DMS114 treated with DMSO at 0.1 percent for 48 hours (cell line): ENCODE results near the gene CLTCL1.
A peak's percentile ranks its signal among the peaks of the same experiment; 100 is the strongest.

Experiments used
- DNase-seq: peaks from one replicate; lab custom pipeline; 2025; ENCODE audit not compliant: unreplicated experiment; lab: John Stamatoyannopoulos, UW

Gene CLTCL1

GRCh38 chr22:19197997-19198865, 93.3 kb downstream of the CLTCL1 start:
- DNase-seq, result no peak

DNA sequence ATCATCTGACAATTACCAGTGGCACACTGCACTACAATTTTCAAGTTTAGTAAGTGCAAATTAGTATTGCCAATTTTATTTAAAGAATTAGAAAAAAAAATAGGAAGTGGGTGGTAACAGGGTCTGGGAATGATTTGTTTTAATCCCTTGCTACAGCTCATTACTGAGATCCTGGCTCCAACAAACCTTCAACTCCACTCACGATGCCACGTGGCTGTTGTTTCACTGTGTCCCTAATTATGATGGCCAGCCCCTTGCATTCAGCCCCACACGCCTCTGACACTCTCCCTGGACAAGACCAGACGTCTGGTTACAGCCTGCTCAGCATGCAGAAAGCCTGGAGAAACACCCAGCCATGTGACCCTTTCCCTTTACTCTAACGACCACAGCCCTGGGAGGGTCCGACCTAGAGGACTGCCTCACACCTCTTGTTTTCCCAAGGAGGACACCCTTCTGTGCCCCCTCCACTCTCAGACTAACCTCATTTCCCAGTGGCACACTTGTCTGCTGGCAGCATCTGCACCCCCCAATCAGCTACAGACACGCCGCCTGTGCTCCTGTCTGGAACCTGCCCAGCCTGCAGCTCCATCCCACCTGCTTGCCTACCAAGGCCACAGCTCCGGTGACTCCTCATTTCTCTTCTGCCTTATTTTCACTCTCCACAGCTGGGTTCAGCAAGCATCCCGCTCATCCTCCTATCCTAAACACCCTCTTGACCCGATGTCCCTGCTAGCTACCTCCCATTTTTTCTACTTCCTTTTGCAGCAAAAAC, 94.5 kb downstream of the CLTCL1 start:
- no peak for DNase-seq

GRCh38 chr22:19195796-19196731, 95.5 kb downstream of the CLTCL1 start:
- DNase-seq, result no peak

DNA sequence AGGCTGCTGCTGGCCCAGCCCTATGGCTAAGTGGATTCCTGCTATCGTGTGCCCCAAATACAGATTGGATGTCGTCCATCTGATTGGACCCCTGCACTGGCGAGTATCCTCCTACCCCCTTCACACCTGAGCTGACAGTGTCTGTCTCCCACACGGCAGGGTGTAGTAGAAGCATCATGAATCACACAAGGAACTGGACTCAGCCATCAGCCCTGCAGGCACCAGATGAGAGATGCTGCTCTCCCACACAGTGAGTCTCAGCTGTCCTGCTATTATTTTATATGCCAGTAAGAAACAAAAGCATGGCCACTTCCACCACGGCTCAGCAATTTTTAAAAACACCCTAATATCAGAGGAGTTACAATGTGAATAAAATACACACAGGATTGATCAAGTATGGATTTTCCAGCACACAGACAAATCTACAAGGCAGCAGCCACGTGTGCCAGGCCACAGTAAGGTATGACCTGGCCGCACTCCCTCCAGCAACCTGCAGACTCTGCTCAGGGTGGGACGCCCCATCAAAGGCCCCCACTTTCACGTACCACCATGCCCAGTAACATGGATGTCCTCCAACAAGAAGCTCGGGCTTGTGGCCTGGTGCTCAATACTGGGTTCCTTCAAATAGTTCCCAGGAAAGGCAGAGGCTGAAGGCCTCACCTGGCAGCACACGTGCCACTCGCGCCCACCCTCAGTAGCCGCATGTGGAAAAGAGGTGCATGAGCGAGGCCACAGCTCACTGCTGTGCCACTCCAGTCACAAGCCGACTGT, 96.6 kb downstream of the CLTCL1 start:
- DNase-seq, result no peak

GRCh38 chr22:19193879-19194278, 97.6 kb downstream of the CLTCL1 start:
- DNase-seq, result no peak

DNA sequence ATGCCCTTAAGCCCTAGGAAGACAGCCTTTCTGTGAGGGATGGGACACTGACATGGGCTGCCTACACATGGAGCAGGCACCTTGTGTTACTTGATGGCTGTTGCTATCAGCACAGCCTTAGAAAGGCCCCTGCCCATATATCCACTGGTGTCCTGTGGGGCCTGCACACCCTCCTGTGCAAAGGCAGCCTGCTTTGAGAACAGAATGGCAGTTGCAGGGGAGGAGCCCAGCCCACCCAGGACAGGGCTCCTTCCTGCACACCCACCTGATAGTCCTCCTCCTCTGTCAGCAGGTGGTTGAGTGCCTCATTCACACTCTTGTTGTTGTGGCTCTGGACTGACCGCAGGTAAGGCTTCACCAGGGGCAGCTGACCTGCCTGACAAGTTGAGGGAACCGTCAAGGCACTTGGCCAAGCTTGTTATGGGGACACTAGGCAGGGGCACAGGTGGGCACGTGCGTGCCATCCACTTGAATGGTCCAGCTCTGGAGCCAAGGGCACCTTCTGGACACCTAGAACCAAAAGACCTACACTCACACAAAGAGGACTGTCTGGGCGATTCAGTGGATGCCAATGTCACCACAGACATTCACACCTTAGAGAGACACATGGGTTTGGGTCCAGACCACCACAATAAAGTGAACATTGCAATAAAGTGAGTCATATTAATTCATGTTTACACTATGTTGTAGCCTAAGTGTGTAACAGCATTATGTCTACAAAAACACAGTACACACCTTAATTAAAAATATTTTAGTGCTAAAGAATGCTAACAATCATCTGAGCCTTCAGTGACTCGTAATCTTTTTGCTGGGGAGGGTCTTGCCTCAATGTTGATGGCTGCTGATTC, 103.6 kb downstream of the CLTCL1 start:
- no peak for DNase-seq

- DNase-seq, result no peak
Observed at GRCh38 chr22:19184276-19184997, 107.1 kb downstream of the CLTCL1 start.

DNA sequence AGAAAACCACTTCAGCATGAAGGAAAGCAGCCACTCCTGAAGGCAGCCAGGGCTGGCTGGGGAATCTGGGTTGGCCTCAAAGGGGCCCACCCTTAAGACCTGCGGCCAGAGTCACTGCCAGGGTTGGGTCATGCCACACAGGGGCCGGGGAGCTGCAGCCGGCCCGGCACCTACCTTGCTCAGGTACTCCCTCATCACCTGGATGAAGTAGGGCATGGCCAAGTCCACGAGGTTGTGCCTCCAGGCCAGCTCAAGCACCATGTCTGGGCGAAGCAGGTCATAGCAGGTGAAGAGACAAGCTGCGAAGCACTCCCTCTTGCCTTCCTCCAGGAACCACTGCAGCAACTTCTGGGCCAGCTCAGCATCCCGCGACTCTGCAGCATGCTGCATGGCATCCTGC, 108.3 kb downstream of the CLTCL1 start:
- DNase-seq, result no peak

GRCh38 chr22:19182472-19183157, 108.9 kb downstream of the CLTCL1 start:
- DNase-seq, result no peak

- no peak for DNase-seq
Observed at GRCh38 chr22:19181786-19182471, 109.6 kb downstream of the CLTCL1 start.

- DNase-seq, result no peak
Observed at GRCh38 chr22:19180740-19181410, 110.6 kb downstream of the CLTCL1 start.

DNA sequence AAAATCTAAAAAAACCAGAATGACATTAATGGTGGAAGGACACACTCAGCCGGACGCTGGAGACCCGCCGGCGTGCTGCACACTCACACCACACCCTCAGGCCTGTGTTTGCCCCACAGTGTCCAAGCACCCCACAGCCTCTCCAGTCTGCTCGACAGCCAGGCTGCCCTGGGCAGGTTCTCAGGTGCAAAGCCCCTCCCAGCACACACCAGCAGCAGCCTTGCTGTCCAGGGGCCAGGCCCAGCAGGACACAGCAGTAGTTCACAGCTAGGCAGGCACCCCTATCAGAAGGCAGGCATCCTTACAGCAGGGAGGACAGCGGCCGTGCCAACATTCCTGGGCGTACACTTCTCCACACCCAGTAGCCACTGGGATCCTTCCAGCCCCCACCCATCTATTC, 111.3 kb downstream of the CLTCL1 start:
- DNase-seq, result no peak

GRCh38 chr22:19179497-19180048, 111.9 kb downstream of the CLTCL1 start:
- DNase-seq, result peak; percentile 60

GRCh38 chr22:19178657-19179496, 112.6 kb downstream of the CLTCL1 start, which contains the start of gene SLC25A1:
SLC25A1 (minus strand) TSS chr22:19178736; CDS start chr22:19178673, 63 bp downstream.
- peak; percentile 53 for DNase-seq

DNA sequence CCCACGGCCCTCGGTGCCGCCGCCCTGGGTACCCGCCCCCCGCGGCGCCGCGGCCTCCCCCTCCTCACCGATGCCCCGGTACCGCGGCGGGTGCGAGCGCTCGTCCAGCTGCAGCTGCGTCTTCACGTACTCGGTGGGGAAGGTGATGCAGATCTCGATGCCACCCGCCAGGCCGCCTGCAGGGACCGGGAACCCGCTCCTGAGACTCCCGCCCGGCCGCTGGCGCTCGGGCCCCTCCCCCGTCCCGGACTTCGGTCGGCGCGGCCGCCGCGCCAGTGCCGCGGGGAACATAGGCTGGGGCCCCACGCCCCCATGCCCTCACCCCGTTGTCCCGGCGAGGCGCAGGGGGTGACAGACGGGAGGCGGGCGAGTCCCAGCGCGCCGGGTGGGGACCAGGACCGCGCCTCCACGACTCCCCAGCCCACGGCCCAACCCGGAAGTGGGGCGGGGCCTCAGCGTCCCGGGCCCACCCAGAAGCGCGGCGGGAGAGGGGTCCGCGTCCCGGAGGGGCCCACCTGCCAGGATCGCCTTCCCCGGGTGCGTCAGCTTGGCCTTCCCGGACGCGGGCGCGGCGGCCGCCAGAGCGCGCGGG, 113.4 kb downstream of the CLTCL1 start:
- DNase-seq, result no peak
